IPS-18c (cell line): ENCODE measurements around the gene BACE2.
"Not testable (repeated sequence)": the region's sequence is repeated elsewhere in the genome, so short reads cannot be mapped to it uniquely, and the experiment has no call there.

ENCODE experiments used
- H3K4me3 ChIP-seq: 2 replicates; pipeline ENCODE4 v1.7.0; 2013; ENCODE audit warnings: low read depth, mild to moderate bottlenecking, low read length, moderate library complexity; ENCODE audit not compliant: insufficient read depth
- H3K9me3 ChIP-seq: one replicate; pipeline ENCODE4 v1.6.1; 2013; ENCODE audit warnings: mild to moderate bottlenecking, low read length, moderate library complexity; ENCODE audit not compliant: control insufficient read depth, insufficient read depth

BACE2 gene

GRCh38 chr21:41169258-41169576 lies 1.3 kb downstream of the BACE2 start:
- Histone ChIP-seq H3K4me3 (peak overlapping the region; percentile 40; the same call in 1 of the 2 replicates), H3K9me3 (no peaks in the 10 kb centered on the region)

- no peaks in the 10 kb centered on the region for H3K9me3 ChIP-seq
- no peak overlapping the region for H3K4me3 ChIP-seq
These were observed 1.7 kb downstream of the BACE2 start for GRCh38 chr21:41169701-41170100.

DNA sequence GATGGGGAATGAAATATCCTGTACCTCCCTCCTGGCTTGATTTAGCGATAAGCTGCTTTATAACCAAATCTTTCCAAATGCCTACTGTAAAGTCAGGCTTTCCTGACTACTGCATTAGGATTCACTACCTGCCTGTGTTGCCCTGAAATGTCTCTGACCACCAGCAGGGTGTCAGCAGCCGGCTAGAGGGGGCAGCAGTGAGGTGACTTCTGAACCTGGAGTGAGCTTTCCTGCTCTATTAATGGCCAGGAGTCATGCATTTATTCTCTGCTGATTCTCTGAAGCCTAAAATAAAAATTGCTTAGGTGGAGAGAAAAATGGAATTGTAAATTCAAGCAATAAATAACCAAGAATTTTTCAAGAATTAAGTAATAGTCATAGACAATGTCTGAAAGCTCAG lies 2.5 kb downstream of the BACE2 start:
- no peak overlapping the region for H3K4me3 ChIP-seq
- H3K9me3 ChIP-seq: no peaks in the 10 kb centered on the region

DNA sequence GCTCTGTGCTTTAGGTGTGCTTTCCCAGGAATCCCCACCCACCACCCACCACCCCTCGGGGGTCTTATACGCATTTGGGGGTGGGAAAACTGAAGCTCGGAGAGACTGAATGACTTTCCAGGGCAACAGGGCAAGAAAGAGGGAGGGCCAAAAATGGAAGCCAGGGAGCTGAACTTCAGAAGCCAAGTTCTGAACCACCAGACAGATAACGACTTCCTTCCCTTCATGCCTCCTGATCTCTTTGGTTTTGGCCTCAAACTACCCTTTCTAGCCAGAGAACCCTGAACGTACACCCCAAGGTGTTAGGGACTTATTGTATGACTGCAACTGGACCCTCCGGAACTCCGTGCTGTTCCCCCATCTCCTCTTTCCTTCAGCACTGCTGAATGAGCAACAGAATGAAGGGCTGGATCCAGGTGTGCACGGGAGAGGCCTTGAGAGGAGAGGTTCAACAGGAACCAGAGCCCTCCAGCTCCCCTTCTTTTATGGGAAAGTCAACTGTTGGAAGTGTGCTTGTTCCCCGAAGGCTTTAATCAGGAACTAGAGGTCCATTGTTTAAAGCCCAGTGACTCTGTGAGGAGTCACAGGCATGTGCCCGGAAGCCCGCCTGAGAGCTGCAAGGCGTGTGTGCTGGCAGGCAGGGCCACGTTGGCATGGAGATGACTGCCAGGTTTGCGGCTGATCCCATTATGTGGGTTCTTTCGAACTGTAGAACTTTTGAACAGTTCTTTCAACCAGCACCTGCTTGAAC lies 3.1 kb downstream of the BACE2 start:
- Histone ChIP-seq H3K9me3 (no peaks in the 10 kb centered on the region), H3K4me3 (no peak overlapping the region)

DNA sequence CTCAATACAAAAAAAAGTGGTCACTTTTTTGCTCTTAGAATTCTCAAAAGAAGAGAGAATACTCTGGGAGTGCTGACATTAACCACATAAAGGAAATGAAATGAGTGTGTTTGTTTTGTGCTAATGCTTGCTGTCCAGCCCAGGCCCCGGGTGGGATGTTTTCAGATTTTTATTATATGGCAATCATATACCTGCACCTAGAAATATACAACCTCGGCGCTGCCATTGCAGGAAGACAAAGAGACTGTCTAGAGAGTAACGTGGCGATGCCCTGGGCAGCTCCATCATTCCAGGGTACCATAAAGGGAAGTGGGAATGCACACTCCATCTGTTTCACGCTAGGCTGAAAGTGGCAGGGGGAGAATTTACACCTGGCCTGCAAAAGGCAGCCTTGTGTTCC lies 7.1 kb downstream of the BACE2 start:
- Histone ChIP-seq H3K4me3 (no peak overlapping the region), H3K9me3 (no peaks in the 10 kb centered on the region)

DNA sequence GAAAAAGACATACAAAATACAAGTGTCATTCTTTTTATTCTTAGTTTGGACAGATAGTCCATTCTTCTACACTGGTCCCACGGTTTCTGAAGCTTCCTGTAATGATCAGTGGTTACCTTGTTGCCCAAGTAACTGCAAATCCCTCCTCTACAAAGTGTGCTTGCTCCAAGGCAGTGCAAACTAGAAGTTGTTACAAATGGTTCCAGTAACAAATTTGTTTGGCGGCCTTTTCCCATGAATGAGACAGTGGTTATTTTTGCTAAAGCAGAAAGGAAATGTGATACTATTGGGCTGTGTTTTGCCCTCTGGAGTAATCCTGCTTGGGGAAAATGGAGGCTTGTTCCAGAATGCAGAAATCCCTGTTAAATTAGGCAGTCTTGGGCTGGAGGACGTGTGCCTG lies 8.9 kb downstream of the BACE2 start:
- H3K9me3 ChIP-seq: peaks cover under 1% of the 10 kb centered on the region

DNA sequence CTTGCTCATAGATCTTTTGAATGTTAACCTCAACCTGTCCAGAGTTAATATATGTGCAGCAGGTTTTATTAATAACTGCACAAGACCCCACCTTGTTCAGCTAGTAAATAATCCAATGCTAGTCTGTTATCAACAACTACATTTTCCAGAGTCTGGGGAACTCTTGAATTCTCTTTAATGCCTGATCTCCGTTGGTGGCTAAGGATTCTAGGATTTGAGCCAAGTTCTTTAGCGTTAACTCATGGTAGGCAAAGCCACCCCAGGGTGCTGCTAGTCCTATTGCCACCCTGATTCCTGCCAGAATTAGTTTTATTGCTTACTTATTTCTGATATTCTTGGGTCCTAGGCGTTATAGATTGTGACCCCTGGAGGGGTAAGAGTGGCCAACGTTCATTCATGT lies 12.8 kb downstream of the BACE2 start:
- Histone ChIP-seq H3K4me3 (no peak overlapping the region), H3K9me3 (peaks cover 5% of the 10 kb centered on the region)

More for the DNA sequence above, 8.9 kb downstream of the BACE2 start:
- H3K4me3 ChIP-seq: no peak overlapping the region

- Histone ChIP-seq H3K9me3 (peaks cover 5% of the 10 kb centered on the region), H3K4me3 (no peak overlapping the region)
These were observed 14.6 kb downstream of the BACE2 start for GRCh38 chr21:41182547-41182946.

DNA sequence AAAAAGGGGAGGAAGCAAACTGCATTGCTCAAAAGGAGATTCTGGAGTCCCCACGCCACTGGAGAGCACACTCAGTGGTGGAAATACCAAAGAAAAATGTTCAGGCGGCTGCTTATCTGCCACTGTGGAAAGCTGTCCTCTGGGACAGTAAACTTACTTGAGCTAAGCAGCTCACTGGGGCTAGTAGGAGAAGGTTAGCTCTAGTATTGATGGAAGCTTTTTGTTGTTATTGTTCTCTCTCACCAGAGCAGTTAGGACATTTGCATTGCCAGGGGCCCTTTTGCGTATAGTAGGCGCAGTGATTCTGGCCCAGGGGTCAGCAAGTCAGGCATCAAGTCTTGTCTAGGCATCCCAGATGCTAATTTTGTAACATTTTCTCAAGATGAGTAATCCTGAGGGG lies 15.6 kb downstream of the BACE2 start:
- Histone ChIP-seq H3K4me3 (no peak overlapping the region), H3K9me3 (peaks cover 5% of the 10 kb centered on the region)

DNA sequence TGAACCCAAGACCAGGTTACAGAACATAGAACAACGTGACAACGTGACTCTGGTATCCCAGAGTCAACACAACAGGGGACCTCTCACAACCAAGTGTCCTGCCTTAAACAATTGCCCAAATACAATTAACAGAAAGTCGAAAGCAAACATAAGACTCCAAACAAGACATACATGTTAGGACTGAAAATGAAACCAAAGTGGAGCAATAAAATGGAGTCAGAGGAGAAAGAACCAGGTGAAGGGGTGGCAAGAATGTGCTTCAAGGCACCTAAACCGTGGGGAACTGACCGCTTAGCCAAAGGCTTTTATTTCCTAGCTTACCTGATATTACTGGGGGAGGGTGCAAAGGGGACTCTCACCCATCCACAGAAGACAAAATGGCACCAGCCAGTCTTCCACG lies 17.8 kb downstream of the BACE2 start:
- Histone ChIP-seq H3K4me3 (no peak overlapping the region), H3K9me3 (peaks cover 5% of the 10 kb centered on the region)

DNA sequence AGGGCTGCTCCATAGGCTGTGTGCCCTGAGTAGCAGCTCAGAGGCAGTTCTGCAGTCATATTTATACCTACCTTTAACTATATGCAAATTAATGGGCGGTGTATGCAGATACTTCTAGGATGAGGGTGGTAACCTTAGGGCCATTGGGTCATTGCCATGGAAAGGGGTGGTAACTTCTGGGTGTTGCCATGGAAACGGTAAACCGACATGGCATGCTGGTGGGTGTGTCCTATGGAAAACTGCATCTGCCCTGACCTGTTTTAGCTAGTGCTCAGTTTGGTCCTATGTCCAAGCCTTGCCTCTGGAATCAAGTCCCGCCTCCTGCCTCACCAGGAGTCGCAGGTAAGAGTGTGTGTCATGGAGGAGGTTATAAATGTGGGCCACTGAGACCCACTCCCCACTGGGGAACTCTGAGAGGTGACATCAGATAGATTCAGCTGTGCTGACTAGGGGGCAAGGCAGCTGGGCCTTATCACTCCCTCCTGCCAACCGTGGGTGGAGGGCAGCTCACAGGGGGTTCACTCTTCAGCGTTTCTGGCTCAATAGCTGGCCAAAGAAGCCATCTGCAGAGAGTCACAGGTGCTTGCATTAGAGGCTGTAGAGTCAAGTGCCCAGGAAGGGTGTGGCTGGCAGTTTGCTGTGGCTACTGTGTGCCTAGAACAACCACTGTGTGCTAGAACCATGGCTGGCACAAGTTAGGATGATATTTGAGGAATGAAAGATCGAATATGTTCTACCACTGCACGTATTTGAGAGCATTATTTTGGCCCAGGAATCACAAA lies 19.0 kb downstream of the BACE2 start:
- peaks cover 4% of the 10 kb centered on the region for H3K9me3 ChIP-seq
- no peak overlapping the region for H3K4me3 ChIP-seq

GRCh38 chr21:41187537-41188025 lies 19.6 kb downstream of the BACE2 start:
- Histone ChIP-seq H3K9me3 (no peaks in the 10 kb centered on the region), H3K4me3 (no peak overlapping the region)

GRCh38 chr21:41188486-41189149 lies 20.7 kb downstream of the BACE2 start:
- H3K4me3 ChIP-seq: no peak overlapping the region
- no peaks in the 10 kb centered on the region for H3K9me3 ChIP-seq

- H3K9me3 ChIP-seq: no peaks in the 10 kb centered on the region
- H3K4me3 ChIP-seq: no peak overlapping the region
These were observed 21.3 kb downstream of the BACE2 start for GRCh38 chr21:41189150-41189745.

- not testable (repeated sequence) for H3K9me3 ChIP-seq, H3K4me3 ChIP-seq
These were observed 24.6 kb downstream of the BACE2 start for GRCh38 chr21:41192552-41192951.

- H3K9me3 ChIP-seq: no peaks in the 10 kb centered on the region
- no peak overlapping the region for H3K4me3 ChIP-seq
These were observed 27.4 kb downstream of the BACE2 start for GRCh38 chr21:41195311-41195710.

GRCh38 chr21:41196993-41197392 lies 29.0 kb downstream of the BACE2 start:
- Histone ChIP-seq H3K9me3 (no peaks in the 10 kb centered on the region), H3K4me3 (no peak overlapping the region)

GRCh38 chr21:41197582-41197981 lies 29.6 kb downstream of the BACE2 start:
- no peak overlapping the region for H3K4me3 ChIP-seq
- H3K9me3 ChIP-seq: no peaks in the 10 kb centered on the region
